ENCODE results near the gene PPCDC. TPM values are rescaled to one million over a fixed set of nuclear protein-coding genes. Genes with fewer than 3 reads are reported as not detected.

PPCDC gene
- total RNA-seq, 1 donor from 2014 or later = 19.1 TPM

DNA sequence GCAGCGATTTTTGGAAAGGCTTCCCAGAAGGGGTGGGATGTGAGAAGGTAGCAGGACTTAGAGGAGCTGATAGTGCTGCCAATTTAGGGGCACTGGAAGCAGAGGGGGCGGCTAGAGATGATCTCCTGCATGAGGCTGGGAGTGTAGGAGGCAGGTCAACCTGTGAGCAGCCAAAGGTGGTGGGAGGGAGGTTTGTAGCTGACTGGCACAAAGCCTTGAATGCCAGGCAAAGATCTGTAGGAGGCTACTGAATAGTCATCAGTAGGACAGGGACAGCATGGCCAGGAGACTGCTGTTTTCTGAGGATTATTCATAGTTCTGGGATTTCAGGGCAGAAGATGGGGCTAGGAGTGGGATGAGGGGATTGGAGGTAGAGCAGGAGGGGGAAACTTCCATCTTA lies 25.8 kb upstream of the PPCDC start:
- H3K4me1 Mint-ChIP-seq (ENCODE audit: unreplicated experiment) = peaks cover 15% of the 10 kb centered on the region
- TF ChIP-seq, protein P1, sequence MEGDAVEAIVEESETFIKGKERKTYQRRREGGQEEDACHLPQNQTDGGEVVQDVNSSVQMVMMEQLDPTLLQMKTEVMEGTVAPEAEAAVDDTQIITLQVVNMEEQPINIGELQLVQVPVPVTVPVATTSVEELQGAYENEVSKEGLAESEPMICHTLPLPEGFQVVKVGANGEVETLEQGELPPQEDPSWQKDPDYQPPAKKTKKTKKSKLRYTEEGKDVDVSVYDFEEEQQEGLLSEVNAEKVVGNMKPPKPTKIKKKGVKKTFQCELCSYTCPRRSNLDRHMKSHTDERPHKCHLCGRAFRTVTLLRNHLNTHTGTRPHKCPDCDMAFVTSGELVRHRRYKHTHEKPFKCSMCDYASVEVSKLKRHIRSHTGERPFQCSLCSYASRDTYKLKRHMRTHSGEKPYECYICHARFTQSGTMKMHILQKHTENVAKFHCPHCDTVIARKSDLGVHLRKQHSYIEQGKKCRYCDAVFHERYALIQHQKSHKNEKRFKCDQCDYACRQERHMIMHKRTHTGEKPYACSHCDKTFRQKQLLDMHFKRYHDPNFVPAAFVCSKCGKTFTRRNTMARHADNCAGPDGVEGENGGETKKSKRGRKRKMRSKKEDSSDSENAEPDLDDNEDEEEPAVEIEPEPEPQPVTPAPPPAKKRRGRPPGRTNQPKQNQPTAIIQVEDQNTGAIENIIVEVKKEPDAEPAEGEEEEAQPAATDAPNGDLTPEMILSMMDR (conservative IDR thresholded peaks at IDR 0.05) = no peak
- peaks cover 4% of the 10 kb centered on the region for H3K36me3 Mint-ChIP-seq
- peaks cover 24% of the 10 kb centered on the region for H3K27me3 Mint-ChIP-seq
- no peak for DNase-seq (ENCODE audit: extremely low spot score, unreplicated experiment)
- no peak overlapping the region for H3K27ac Mint-ChIP-seq
- H3K9me3 Mint-ChIP-seq = no peaks in the 10 kb centered on the region
- peak overlapping the region; percentile 63 for H3K4me3 Mint-ChIP-seq

DNA sequence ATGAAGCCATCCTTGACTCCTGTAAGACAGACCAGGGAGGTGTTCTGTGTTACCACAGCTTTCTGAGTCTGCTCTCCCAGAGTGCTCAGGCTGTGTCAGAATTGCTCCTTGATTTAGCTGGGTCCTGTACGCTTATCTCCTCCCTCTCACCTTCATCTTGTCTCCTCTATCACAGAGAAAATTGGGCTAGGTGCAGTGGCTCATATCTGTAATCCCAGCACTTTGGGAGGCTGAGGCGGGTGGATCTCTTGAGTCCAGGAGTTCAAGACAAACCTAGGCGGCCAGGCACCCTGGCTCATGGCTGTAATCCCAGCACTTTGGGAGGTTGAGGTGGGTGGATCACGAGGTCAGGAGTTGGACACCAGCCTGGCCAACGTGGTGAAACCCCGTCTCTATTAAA lies 22.1 kb upstream of the PPCDC start:
- Mint-ChIP-seq H3K4me3 (no peak overlapping the region), H3K27ac (no peak overlapping the region), H3K27me3 (peaks cover 18% of the 10 kb centered on the region), H3K36me3 (peaks cover 4% of the 10 kb centered on the region), H3K4me1 (ENCODE audit: unreplicated experiment) (peaks cover 9% of the 10 kb centered on the region), H3K9me3 (no peaks in the 10 kb centered on the region)
- TF ChIP-seq, protein P1 (conservative IDR thresholded peaks at IDR 0.05) = no peak
- no peak for DNase-seq (ENCODE audit: extremely low spot score, unreplicated experiment)

DNA sequence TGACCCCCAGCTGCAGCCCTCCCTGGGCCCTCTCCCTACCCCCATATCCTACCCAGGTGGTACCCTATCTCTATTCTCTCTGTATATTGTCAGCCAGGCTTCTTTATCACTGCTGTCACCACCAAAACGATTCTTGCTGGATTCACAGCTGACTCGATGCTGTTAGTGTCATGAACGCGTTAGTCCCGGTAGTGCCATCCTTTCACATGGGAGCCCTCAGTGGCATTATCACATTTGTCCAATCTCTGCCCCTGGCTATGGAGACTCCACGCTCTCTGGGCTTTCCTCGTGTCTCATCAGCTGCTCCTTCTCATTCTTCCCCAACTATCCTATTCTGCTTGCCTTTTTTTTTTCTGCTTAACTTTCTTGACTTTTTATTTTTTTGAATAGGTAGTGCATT lies 21.0 kb upstream of the PPCDC start:
- H3K27ac Mint-ChIP-seq = no peak overlapping the region
- TF ChIP-seq, protein P1 (conservative IDR thresholded peaks at IDR 0.05) = no peak
- DNase-seq (ENCODE audit: extremely low spot score, unreplicated experiment) = no peak
- H3K27me3 Mint-ChIP-seq = peaks cover 9% of the 10 kb centered on the region
- no peaks in the 10 kb centered on the region for H3K9me3 Mint-ChIP-seq
- H3K36me3 Mint-ChIP-seq = peaks cover 2% of the 10 kb centered on the region
- H3K4me1 Mint-ChIP-seq (ENCODE audit: unreplicated experiment) = peaks cover 2% of the 10 kb centered on the region
- no peak overlapping the region for H3K4me3 Mint-ChIP-seq

DNA sequence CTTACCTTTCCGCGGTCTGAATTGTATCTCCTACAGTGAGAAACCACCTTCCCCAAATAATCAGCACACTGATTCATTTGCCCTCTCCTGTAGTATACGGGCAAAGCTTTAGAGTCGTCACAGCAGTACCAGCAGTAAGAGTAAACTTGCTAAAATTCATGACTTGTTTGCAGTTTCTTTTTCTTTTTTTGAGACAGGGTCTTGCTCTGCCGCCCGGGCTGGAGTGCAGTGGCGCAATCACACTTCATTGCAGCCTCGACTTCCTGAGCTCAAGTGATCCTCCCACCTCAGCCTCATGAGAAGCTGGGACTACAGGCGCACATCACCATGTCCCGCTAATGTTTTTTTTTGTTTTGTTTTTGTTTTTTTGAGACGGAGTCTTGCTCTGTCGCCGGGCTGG lies 16.2 kb upstream of the PPCDC start:
- Mint-ChIP-seq H3K27me3 (no peaks in the 10 kb centered on the region), H3K9me3 (no peaks in the 10 kb centered on the region)

DNA sequence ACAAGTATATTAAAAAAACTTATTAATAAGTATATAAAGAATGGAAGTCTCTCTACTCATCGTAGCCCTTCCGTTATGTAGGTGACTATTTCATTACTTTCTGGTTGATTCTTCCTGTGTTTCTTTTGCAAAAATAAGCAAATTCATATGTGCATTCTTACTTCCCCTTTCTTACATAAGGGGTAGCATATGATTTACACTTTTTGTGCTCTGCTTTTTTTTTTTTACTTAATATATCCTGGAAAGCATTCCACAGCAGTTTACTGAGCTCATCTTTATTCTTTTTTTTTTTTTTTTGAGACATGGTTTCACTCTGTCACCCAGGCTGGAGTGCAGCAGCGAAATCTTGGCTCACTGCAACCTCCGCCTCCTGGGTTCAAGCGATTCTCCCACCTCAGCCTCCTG lies 15.2 kb upstream of the PPCDC start:
- Mint-ChIP-seq H3K4me1 (ENCODE audit: unreplicated experiment) (no peaks in the 10 kb centered on the region), H3K36me3 (no peaks in the 10 kb centered on the region)

More for the DNA sequence above, 16.2 kb upstream of the PPCDC start:
- Mint-ChIP-seq H3K27ac (no peak overlapping the region), H3K4me3 (no peak overlapping the region), H3K36me3 (no peaks in the 10 kb centered on the region), H3K4me1 (ENCODE audit: unreplicated experiment) (no peaks in the 10 kb centered on the region)
- DNase-seq (ENCODE audit: extremely low spot score, unreplicated experiment) = no peak
- TF ChIP-seq, protein P1 (conservative IDR thresholded peaks at IDR 0.05) = no peak

More for the DNA sequence above, 15.2 kb upstream of the PPCDC start:
- Mint-ChIP-seq H3K4me3 (no peak overlapping the region), H3K9me3 (no peaks in the 10 kb centered on the region), H3K27ac (no peak overlapping the region), H3K27me3 (no peaks in the 10 kb centered on the region)
- DNase-seq (ENCODE audit: extremely low spot score, unreplicated experiment) = no peak
- TF ChIP-seq, protein P1 (conservative IDR thresholded peaks at IDR 0.05) = no peak

Measured in type B pancreatic cell (in vitro differentiated cells).